ENCODE data around the gene ARHGAP8.
"Not testable (repeated sequence)": the region's sequence is repeated elsewhere in the genome, so short reads cannot be mapped to it uniquely, and the experiment has no call there.

The ARHGAP8 gene

GRCh38 chr22:44773082-44773481, 20.7 kb downstream of the ARHGAP8 start:
- DNase-seq (ENCODE audit: low read depth): no peak

- DNase-seq (ENCODE audit: low read depth): no peak
These were observed 23.5 kb downstream of the ARHGAP8 start for GRCh38 chr22:44775862-44776261.

DNA sequence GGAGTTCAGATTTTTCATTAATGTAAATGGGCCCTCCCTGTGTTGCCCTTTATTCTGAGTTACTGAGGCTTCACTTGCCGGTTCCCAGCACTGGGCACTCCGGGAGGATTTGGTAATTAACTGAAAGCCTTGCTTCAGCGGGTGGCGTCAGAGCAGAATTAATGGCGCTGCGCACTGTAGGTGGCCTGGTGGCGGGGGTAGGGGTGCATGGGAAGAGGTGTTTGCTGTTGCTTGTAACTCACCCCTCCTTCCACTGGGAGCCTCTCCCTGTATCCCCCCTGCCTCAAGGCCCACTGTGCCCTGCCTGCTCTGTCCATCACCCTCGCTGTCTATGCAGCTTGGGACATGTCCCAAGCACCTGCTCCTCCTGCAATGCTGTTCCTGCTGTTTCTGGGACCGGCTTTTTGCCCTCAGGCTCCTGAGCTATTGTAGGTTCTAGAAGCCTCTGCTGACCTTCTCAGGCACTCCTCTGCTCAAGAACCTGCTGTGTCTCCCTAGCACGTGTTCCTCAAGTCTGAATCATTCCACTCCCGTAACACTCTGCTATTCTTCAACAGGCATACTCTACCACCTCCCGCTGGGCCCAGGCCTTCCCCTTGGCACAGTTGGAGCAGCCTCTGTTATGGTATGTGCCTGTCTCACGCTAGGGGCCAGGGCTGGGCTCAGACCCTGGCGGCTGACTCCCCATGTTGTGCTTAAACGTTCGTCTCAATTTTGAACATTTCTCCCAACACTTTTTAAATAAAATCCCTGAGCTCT, 24.4 kb downstream of the ARHGAP8 start:
- no peak for DNase-seq (ENCODE audit: low read depth)

GRCh38 chr22:44777364-44777755, 25.0 kb downstream of the ARHGAP8 start:
- no peak for DNase-seq (ENCODE audit: low read depth)

GRCh38 chr22:44780876-44781449, 28.6 kb downstream of the ARHGAP8 start:
- DNase-seq (ENCODE audit: low read depth): no peak

GRCh38 chr22:44782363-44782963, 30.1 kb downstream of the ARHGAP8 start:
- no peak for DNase-seq (ENCODE audit: low read depth)

DNA sequence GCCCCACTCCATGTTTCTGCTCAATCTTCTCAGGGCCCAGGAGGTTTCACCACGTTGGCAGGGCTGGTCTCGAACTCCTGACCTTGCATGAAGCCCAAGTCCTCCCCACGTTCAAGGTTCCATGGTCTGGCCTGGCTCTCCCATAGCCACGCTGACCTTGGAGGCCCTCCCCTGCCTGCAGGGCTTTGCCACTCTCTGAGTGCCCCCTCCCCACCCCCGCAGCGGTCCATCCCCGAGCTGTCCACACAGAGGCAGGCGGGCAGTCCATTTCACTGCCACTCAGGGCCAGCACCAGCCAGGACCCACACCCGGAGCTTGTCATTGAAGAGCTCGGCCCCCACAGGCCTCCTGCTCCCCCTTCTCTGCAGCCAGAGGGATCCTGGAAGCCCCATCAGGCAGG, 30.7 kb downstream of the ARHGAP8 start:
- DNase-seq (ENCODE audit: low read depth): no peak

DNA sequence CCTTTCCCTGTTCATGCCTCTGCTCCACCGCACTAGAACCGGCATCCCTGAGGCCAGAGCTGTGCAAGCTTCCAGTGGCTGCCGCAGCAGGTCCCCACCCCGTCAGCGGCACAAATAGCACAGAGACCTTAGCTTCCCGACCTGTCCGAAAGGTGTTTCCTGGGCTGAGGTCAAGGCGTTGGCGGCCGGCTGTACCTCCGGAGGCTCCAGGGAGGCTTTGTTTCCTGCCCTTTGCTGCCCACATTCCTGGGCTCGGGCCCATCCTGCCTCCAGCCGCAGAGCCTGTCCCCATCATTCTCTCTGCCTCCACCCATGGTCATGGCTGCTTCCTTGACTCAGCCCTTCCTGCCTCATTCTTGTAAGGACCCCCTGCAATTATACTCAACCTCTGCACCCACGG, 31.2 kb downstream of the ARHGAP8 start:
- no peak for DNase-seq (ENCODE audit: low read depth)

DNA sequence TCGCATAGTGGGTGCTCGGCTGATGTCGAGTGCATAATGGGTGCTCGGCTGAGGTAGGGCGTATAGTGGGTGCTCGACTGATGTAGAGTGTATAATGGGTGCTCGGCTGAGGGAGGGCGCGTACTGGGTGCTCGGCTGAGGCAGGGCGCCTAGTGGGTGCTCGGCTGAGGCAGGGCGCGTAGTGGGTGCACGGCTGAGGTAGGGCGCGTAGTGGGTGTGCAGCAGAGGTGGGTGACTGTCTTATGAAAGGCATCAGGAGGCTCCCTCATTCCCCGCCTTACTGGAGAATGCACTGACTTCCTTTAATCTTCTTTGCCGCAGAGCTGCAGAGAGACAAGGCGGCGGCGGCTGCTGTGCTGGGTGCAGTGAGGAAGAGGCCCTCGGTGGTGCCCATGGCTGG, 33.8 kb downstream of the ARHGAP8 start:
- no peak for DNase-seq (ENCODE audit: low read depth)

- no peak for DNase-seq (ENCODE audit: low read depth)
These were observed 34.2 kb downstream of the ARHGAP8 start for GRCh38 chr22:44786610-44787009.

GRCh38 chr22:44787832-44788231, 35.5 kb downstream of the ARHGAP8 start:
- DNase-seq (ENCODE audit: low read depth): no peak

DNA sequence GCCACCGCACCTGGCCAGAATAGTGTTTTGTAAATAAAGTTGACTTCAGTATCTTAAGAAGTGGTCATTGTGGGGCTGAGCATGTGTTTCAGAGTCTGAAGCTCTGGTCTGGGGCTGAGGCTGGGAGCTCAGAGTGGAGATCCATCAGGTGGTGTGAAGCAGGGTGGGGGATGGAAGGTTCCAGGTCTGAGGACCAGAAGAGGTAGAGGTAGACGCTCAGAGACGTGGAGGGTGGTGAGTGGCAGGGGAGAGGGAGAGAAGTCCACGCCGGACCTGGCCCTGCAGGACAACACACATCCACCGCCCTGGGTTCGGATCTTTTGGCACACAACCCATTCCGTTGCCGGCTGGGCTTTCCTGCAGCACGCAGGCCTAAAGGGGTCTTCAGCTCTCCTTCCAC, 40.7 kb downstream of the ARHGAP8 start:
- no peak for DNase-seq (ENCODE audit: low read depth)

DNA sequence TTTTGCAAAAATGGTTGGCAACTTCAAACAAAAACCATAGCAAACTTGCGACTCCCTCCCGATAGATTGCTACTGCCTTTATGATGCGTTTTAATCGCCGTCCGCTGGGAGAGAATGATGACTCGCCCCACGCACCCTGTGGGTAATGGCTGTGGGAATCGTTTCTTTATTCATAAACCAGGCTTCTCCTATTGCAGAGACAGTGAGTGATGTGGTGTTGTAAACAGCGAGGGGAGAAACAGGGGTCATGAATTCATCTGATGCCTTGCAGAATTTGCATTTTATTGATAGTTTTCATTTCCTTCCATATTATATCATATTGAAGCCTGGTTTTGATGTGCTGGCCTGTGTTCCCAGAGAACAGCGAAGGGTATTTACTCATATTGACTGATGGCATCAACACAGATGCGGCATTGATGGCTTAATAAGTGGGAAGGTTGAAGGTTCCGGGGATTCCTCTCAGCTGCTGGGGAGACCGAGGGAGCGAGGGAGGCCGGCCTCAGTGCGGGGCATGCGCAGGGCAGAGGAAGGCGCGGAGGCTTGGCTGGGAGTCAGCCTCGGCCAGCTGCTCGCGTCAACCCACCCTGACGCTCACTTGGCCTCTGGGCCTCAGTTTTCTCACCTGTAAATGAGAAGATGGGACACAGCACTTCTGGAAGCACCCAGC, 41.3 kb downstream of the ARHGAP8 start:
- no peak for DNase-seq (ENCODE audit: low read depth)

DNA sequence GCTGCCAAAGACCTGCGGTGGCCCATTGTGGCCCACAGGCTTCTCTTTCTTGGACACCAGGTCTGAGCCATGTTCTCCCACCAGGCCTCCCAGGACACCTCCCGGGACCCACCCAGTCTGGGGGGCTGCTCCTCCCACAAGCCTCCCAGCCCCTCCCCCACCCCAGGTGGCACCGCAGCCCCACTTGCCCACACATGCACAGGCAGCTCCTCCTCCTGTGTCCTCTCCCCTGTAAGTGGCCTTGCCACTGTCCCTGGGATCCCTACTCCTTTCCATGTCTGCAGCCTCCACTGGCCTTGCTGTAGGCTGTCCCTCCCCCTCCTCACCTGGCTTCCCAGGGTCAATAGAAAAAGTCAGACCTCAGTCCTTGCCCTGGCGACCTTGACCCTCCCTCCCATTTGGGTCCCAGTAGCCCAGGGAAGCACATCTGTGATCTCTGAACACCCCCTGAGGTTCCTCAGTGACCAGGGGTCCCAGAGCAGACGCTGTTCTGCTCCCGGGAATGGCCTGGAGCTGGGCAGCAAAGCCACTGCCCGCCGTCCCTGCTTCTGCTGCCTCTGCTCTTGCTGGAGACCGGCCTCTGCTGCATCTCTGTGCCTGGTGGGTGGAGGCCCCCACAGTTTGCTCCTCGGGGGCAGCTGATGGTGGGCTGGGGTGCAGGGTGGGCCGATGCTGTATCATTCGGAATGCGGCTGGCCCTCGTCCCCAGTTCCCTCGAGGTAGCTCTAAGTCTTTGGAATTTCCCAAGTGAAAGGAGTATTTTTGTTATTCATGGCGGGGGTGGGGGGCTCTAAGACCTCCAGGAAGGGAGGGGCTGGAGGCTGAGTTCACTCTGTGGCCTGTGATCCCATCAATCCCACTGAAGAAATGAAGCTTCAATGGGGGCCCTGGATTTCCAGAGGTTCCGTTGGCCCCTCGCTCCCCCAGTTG, 43.6 kb downstream of the ARHGAP8 start:
- no peak for DNase-seq (ENCODE audit: low read depth)

DNA sequence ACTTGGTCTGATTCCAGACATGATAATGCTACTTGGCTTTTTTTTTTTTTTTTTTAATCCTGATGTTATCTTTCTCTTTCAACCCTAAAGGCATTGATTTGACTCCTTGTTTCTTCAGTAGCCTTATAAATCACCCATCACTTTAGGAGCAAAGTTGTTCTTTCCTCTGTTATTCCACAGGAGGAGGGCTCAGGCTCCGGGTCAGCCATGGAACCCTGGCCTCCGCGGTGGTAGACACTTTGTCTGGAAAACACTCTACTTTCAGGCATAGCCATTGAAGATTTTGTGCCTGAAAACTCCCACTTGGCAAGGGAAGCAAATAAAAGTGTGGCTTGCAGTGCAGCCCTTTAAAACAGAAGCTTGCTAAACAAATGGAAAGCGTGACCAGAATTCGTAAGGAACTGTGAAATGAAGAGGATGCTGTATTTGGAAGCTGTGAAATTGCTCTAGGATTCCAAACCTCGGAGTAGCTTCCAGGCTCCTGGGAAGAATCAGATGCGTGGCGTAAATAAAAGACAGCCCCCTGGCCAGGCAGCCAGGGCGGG, 44.9 kb downstream of the ARHGAP8 start:
- DNase-seq (ENCODE audit: low read depth): no peak

DNA sequence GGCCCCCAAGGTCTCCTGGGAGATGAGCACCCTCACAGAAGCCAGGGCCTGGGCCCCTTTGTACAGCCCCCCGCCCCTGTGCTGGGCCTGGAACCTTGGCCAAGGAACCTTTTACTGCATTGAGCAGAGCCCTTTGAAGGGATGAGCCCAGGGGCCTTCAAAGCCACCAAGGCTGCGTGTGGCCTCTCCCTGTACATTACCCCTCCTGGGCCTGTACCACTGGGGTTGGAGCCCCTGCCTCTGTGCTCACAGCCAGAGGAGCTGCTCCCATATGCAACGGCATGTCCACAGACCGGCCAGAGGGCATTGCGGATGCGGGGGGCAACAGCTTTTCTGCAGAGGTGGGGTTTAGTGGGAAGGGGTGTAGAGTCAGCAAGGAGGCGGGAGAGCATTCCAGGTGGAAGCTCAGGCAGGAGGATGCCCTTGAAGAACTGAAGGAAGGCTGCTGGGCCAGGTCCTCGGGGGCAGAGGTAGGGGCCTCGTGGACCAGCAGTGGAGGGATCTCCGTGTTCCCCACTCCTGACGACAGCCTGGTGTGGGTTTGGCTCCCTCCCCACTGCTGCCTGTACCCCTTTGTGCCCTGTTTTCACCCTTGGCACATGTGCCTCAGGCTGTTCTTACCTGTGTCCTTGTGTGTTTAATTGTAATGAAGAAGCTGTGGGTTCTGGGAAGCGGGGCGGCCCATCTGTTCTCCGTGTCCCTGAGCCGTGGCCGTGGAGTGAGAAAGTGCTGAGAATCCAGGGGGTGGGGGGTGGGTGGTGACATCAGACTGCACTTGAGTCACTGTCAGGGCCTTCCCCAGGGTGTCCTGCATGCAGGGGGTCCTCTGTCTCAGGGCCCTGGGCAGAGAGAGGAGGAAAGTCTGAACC, 46.9 kb downstream of the ARHGAP8 start:
- DNase-seq (ENCODE audit: low read depth): no peak

DNA sequence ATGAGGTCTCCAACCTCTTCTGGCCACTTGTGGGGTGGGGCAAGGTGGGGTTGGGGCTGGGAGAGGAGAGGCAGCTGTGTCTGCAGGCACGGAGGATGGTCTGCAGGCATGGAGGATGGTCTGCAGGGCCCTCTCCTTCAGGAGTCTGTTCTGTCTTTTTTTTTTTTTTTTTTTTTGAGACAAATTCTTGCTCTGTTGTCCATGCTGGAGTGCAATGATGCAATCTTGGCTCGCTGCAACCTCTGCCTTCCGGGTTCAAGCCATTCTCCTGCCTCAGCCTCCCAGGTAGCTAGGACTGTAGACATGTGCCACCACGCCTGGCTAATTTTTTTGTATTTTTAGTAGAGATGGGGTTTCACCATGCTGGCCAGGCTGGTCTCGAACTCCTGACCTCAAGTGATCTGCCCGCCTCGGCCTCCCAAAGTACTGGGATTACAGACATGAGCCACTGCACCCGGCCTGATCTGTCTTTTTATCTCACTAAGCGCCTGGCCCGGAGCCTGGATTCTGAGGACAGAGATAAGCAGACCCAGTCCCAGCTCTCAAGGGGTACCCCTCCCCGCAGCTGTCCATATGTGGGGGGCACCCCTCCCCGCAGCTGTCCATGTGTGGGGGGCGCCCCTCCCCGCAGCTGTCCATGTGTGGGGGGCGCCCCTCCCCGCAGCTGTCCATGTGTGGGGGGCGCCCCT, 47.7 kb downstream of the ARHGAP8 start:
- DNase-seq (ENCODE audit: low read depth): not testable (repeated sequence)

DNA sequence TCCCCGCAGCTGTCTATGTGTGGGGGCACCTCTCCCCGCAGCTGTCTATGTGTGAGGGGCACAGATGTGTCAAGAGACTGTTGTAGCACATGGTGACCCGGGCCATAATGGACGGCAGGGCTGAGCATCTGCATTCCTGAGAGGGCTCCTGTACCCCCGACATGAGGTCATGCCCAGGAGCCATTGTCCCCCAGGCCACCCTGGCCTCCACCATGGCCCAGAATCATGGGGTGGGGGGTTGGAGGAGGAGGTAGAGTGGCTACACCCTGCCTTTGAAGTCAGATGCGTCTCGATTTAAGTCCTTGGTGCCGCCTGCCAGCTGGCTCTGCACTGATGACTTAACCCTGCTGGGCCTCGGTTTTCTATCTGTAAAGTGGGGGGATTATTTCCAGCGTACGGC, 49.1 kb downstream of the ARHGAP8 start:
- no peak for DNase-seq (ENCODE audit: low read depth)

DNA sequence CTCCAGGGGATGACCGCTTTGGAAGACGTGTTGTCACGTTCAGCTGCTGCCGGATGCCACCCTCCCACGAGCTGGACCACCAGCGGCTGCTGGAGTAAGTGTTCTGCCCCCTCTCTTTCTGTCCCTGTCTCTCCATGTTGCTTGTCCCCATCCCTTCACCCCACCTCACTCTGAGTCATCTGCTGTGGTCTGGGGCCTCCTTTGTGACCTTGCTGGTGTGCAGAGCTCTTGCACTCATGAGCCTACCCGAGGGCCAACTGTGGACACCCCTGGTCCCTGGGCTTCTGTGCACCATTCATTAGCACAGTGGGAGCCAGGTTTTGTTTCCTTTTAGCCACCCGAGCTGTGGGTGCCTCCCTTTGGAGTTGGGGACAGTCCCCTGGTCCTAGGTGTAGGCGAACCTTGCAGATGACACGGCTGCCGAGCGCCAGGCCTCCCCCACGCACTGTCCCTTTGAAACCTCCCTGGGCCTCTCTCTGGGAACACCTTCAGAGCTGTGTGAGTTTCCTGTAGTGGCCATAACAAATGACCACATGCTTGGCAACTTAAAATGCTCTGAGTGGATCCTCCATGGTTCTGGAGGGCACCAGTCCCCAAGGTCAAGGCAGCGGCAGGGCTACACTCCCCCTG, 49.8 kb downstream of the ARHGAP8 start:
- DNase-seq (ENCODE audit: low read depth): no peak

- DNase-seq (ENCODE audit: low read depth): no peak
These were observed 50.6 kb downstream of the ARHGAP8 start for GRCh38 chr22:44802956-44803355.

All from activated T-helper 9 cell treated with anti-CD3 and anti-CD28 coated beads, Interleukin-2, amount 50 U/mL, for 16 hours (primary cell).